SK-N-SH treated with all-trans-retinoic acid at 6 μM for 48 hours (cell line): ENCODE measurements around the gene FAM117A.

Experiments
- ATAC-seq: fragments of 200-7000 bp; cut with Tn5 transposase; 3 replicates; pipeline ENCODE4 v1.9.1; 2020; ENCODE audit warnings: mild to moderate bottlenecking, moderate library complexity
- ARNTL ChIP-seq: fragments of 450-650 bp; formaldehyde crosslinking; IDR thresholded peaks from 2 replicates; pipeline ENCODE4 v1.5.0; 2020; ENCODE audit warnings: low read depth, mild to moderate bottlenecking, moderate library complexity, borderline replicate concordance
- BACH2 ChIP-seq: fragments of 250-450 bp; sonication (Bioruptor Pico); IDR thresholded peaks from 2 replicates; pipeline ENCODE4 v1.9.0; 2021; ENCODE audit warnings: mild to moderate bottlenecking, borderline replicate concordance
- CREB5 ChIP-seq: fragments of 250-450 bp; sonication (Bioruptor Pico); IDR thresholded peaks from 2 replicates; pipeline ENCODE4 v1.5.1; 2020; ENCODE audit warnings: low read depth, mild to moderate bottlenecking, moderate library complexity
- CSDC2 ChIP-seq: fragments of 250-450 bp; sonication (Bioruptor Pico); IDR thresholded peaks from 2 replicates; pipeline ENCODE4 v1.5.0; 2020; ENCODE audit warnings: mild to moderate bottlenecking, moderate library complexity
- CSRNP3 ChIP-seq: fragments of 250-450 bp; sonication (Bioruptor Pico); IDR thresholded peaks from 2 replicates; pipeline ENCODE4 v1.5.1; 2021; ENCODE audit warnings: mild to moderate bottlenecking, moderate library complexity
- ESRRG ChIP-seq: fragments of 250-450 bp; sonication (Bioruptor Pico); IDR thresholded peaks from 2 replicates; pipeline ENCODE4 v1.6.1; 2021; ENCODE audit warnings: mild to moderate bottlenecking
- GLIS3 ChIP-seq: fragments of 250-450 bp; sonication (Bioruptor Pico); IDR thresholded peaks from 2 replicates; pipeline ENCODE4 v1.5.0; 2020; ENCODE audit warnings: mild to moderate bottlenecking, moderate library complexity
- ISL1 ChIP-seq: fragments of 250-450 bp; sonication (Bioruptor Pico); IDR thresholded peaks from 2 replicates; pipeline ENCODE4 v2.1.2; 2022; ENCODE audit warnings: mild to moderate bottlenecking, moderate library complexity
- OSR1 ChIP-seq: fragments of 250-450 bp; sonication (Bioruptor Pico); IDR thresholded peaks from 2 replicates; pipeline ENCODE4 v1.8.0; 2022; ENCODE audit warnings: moderate library complexity, mild to moderate bottlenecking, inconsistent platforms
- PATZ1 ChIP-seq: fragments of 250-450 bp; sonication (Bioruptor Pico); IDR thresholded peaks from 2 replicates; pipeline ENCODE4 v1.8.0; 2020; ENCODE audit warnings: mild to moderate bottlenecking, moderate library complexity, borderline replicate concordance
- POU6F1 ChIP-seq: fragments of 250-450 bp; sonication (Bioruptor Pico); IDR thresholded peaks from 2 replicates; pipeline ENCODE4 v1.8.0; 2021; ENCODE audit warnings: low read depth, mild to moderate bottlenecking, moderate library complexity, borderline replicate concordance
- PPARA ChIP-seq: fragments of 250-450 bp; sonication (Bioruptor Pico); IDR thresholded peaks from 2 replicates; pipeline ENCODE4 v1.5.0; 2020; ENCODE audit warnings: mild to moderate bottlenecking, borderline replicate concordance
- RARB ChIP-seq: fragments of 250-450 bp; sonication (Bioruptor Pico); IDR thresholded peaks from 2 replicates; pipeline ENCODE4 v1.8.0; 2021; ENCODE audit warnings: mild to moderate bottlenecking, moderate library complexity
- SNAI2 ChIP-seq: fragments of 250-450 bp; sonication (Bioruptor Pico); IDR thresholded peaks from 2 replicates; pipeline ENCODE4 v1.5.0; 2020; ENCODE audit warnings: mild to moderate bottlenecking, moderate library complexity
- TCF4 ChIP-seq: fragments of 250-450 bp; sonication (Bioruptor Pico); IDR thresholded peaks from 2 replicates; pipeline ENCODE4 v1.8.0; 2021; ENCODE audit warnings: mild to moderate bottlenecking, moderate library complexity, borderline replicate concordance
- TOX ChIP-seq: fragments of 250-450 bp; sonication (Bioruptor Pico); IDR thresholded peaks from 2 replicates; pipeline ENCODE4 v1.8.0; 2021; ENCODE audit warnings: mild to moderate bottlenecking, moderate library complexity, borderline replicate concordance
- TSHZ2 ChIP-seq: fragments of 250-450 bp; sonication (Bioruptor Pico); IDR thresholded peaks from 2 replicates; pipeline ENCODE4 v1.5.0; 2020; ENCODE audit warnings: mild to moderate bottlenecking, moderate library complexity
- ZFP3 ChIP-seq: fragments of 250-450 bp; sonication (Bioruptor Pico); IDR thresholded peaks from 2 replicates; pipeline ENCODE4 v1.5.0; 2020; ENCODE audit warnings: mild to moderate bottlenecking, moderate library complexity
- ZFP30 ChIP-seq: fragments of 450-650 bp; formaldehyde crosslinking; IDR thresholded peaks from 2 replicates; pipeline ENCODE4 v1.5.0; 2022; ENCODE audit warnings: mild to moderate bottlenecking, moderate library complexity
- ZNF70 ChIP-seq: fragments of 450-650 bp; formaldehyde crosslinking; IDR thresholded peaks from 2 replicates; pipeline ENCODE4 v1.5.0; 2020; ENCODE audit warnings: mild to moderate bottlenecking, moderate library complexity

The FAM117A gene

GRCh38 chr17:49779156-49779738, 15.3 kb upstream of the FAM117A start:
- no peak for TF ChIP-seq POU6F1
- no peak for TF ChIP-seq SNAI2 (CRISPR knock-in tag)
- no peak for TF ChIP-seq GLIS3 (CRISPR knock-in tag)
- no peak for TF ChIP-seq CREB5
- TF ChIP-seq TCF4 (CRISPR knock-in tag): no peak
- no peak for TF ChIP-seq ISL1 (CRISPR knock-in tag)
- no peak for TF ChIP-seq PPARA (CRISPR knock-in tag)
- no peak for TF ChIP-seq ESRRG
- TF ChIP-seq ARNTL (CRISPR knock-in tag): no peak
- TF ChIP-seq PATZ1 (CRISPR knock-in tag): no peak
- TF ChIP-seq BACH2: no peak
- no peak for TF ChIP-seq TSHZ2 (CRISPR knock-in tag)
- no peak; the same call in 2 of the 3 replicates for ATAC-seq

GRCh38 chr17:49777563-49777962, 13.6 kb upstream of the FAM117A start:
- TF ChIP-seq TCF4 (CRISPR knock-in tag) (no peak), POU6F1 (no peak), TOX (no peak)
- no peak for ATAC-seq

GRCh38 chr17:49776551-49777300, 12.8 kb upstream of the FAM117A start:
- no peak for ATAC-seq
- TF ChIP-seq ESRRG (no peak), CREB5 (no peak), TCF4 (CRISPR knock-in tag) (no peak), ZFP3 (CRISPR knock-in tag) (no peak), TOX (no peak), ZNF70 (CRISPR knock-in tag) (no peak), ISL1 (CRISPR knock-in tag) (no peak), CSDC2 (CRISPR knock-in tag) (no peak), ARNTL (CRISPR knock-in tag) (no peak), RARB (CRISPR knock-in tag) (no peak), CSRNP3 (CRISPR knock-in tag) (no peak), BACH2 (no peak), POU6F1 (no peak), OSR1 (no peak), ZFP30 (CRISPR knock-in tag) (no peak)
